Stimulated activated CD8-positive, alpha-beta memory T cell treated with anti-CD3 and anti-CD28 coated beads, Interleukin-15, amount 100 ng/mL, for 4 hours (primary cell): ENCODE measurements around the gene GCNA.
A peak's percentile ranks its signal among the peaks of the same experiment; 100 is the strongest.

Source experiments
- DNase-seq, 2 donors: peaks; one replicate each; pipeline ENCODE4 v3.0.0-alpha.2; 2020; ENCODE audit warnings: low read depth in 2 of 2

The GCNA gene

GRCh38 chrX:71578253-71579135 lies at the start of gene GCNA:
GCNA (plus strand) TSS chrX:71578437; CDS start chrX:71580822, 2,385 bp downstream.
- no peak for DNase-seq

GRCh38 chrX:71532078-71532752 lies 46.0 kb upstream of the GCNA start:
- peak; percentile 22 to 38 for DNase-seq

GRCh38 chrX:71532753-71533425 lies 45.3 kb upstream of the GCNA start, which contains the start of gene OGT:
OGT (plus strand) TSS chrX:71533104; CDS start chrX:71533300, 196 bp downstream.
- peak; percentile 78 to 90 for DNase-seq

- DNase-seq = no peak
Observed at GRCh38 chrX:71533516-71533850, 44.8 kb upstream of the GCNA start.

- peak; percentile 28 to 29 for DNase-seq
Observed at GRCh38 chrX:71533851-71534561, 44.2 kb upstream of the GCNA start.

GRCh38 chrX:71534773-71535544 lies 43.3 kb upstream of the GCNA start:
- DNase-seq = no peak

- peak in 1 of 2 donors; percentile 16 for DNase-seq
Observed at GRCh38 chrX:71536285-71536684, 42.0 kb upstream of the GCNA start.

GRCh38 chrX:71537743-71538142 lies 40.5 kb upstream of the GCNA start:
- no peak for DNase-seq

GRCh38 chrX:71540801-71541200 lies 37.4 kb upstream of the GCNA start:
- DNase-seq = no peak

GRCh38 chrX:71541210-71542022 lies 36.8 kb upstream of the GCNA start:
- no peak for DNase-seq

- DNase-seq = no peak
Observed at GRCh38 chrX:71542411-71542810, 35.8 kb upstream of the GCNA start.

GRCh38 chrX:71542825-71543224 lies 35.4 kb upstream of the GCNA start:
- no peak for DNase-seq

- DNase-seq = no peak
Observed at GRCh38 chrX:71543316-71543715, 34.9 kb upstream of the GCNA start.

GRCh38 chrX:71545364-71545763 lies 32.9 kb upstream of the GCNA start:
- no peak for DNase-seq

- DNase-seq = no peak
Observed at GRCh38 chrX:71546879-71547278, 31.4 kb upstream of the GCNA start.

- DNase-seq = no peak
Observed at GRCh38 chrX:71547339-71547738, 30.9 kb upstream of the GCNA start.

- DNase-seq = no peak
Observed at GRCh38 chrX:71549986-71550385, 28.3 kb upstream of the GCNA start.

- DNase-seq = no peak
Observed at GRCh38 chrX:71550578-71550977, 27.7 kb upstream of the GCNA start.

GRCh38 chrX:71556036-71556435 lies 22.2 kb upstream of the GCNA start:
- no peak for DNase-seq

GRCh38 chrX:71558920-71559319 lies 19.3 kb upstream of the GCNA start:
- no peak for DNase-seq
